Retinal pigment epithelial cell (primary cell): ENCODE results near the gene ZNF485.

Experiments
- DNase-seq: peaks from one replicate; pipeline ENCODE4 v3.0.0-alpha.2; 2010; ENCODE audit warnings: low read depth
- H3K4me3 ChIP-seq: 2 replicates; pipeline ENCODE4 v1.5.1; 2011; ENCODE audit warnings: mild to moderate bottlenecking, low read length, control low read depth, moderate library complexity
- TF ChIP-seq, protein P1 (sequence below): conservative IDR thresholded peaks from 2 replicates; pipeline ENCODE4 v1.5.1; 2011; ENCODE audit warnings: low read depth, low read length, control low read depth, inconsistent platforms

Gene ZNF485

DNA sequence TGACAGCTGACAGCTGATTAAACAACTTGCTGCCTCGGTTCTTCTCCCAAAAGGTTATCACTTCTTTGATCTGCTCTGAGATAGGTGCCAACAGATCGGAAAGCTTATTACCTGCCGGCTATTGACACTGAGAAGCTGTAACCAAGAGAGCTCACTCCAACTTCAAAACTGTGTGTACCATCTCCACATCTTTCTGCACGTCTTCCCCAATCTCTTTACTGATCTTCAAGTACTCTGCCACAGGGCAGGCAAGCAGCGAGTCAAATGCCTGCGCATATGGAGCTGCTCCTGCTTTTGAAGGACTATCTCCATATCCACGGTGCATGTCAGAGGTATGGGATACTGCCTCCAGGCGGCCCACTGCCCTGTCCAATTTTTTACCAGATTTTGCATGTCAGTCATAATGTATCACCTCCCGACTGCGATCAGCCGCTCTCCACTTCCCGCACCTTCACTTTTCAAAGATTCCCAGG, 352 bp upstream of the ZNF485 start:
- H3K4me3 ChIP-seq, result peak overlapping the region; percentile 68
- TF ChIP-seq, protein P1, sequence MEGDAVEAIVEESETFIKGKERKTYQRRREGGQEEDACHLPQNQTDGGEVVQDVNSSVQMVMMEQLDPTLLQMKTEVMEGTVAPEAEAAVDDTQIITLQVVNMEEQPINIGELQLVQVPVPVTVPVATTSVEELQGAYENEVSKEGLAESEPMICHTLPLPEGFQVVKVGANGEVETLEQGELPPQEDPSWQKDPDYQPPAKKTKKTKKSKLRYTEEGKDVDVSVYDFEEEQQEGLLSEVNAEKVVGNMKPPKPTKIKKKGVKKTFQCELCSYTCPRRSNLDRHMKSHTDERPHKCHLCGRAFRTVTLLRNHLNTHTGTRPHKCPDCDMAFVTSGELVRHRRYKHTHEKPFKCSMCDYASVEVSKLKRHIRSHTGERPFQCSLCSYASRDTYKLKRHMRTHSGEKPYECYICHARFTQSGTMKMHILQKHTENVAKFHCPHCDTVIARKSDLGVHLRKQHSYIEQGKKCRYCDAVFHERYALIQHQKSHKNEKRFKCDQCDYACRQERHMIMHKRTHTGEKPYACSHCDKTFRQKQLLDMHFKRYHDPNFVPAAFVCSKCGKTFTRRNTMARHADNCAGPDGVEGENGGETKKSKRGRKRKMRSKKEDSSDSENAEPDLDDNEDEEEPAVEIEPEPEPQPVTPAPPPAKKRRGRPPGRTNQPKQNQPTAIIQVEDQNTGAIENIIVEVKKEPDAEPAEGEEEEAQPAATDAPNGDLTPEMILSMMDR, result no peak
- no peak for DNase-seq

DNA sequence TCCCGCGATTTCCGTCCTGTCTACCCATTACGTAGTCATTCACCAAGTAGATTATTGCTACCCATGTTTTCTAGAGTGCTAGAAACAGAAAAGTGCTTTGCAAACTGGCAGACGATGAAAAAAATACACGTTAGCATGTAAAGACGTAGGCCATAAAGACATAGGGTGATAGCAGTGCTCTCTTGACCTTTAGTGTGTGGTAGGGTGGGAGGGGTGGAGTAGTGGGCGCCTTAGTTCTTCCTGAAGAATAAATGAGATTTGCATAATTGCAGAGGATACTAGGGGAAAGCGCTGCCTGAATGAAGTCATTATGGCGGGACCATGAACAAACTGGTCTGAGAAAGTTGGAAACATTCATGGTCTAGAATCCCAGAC, 948 bp downstream of the ZNF485 start:
- TF ChIP-seq, protein P1, result no peak
- peak overlapping the region; percentile 68 for H3K4me3 ChIP-seq
- DNase-seq, result no peak

DNA sequence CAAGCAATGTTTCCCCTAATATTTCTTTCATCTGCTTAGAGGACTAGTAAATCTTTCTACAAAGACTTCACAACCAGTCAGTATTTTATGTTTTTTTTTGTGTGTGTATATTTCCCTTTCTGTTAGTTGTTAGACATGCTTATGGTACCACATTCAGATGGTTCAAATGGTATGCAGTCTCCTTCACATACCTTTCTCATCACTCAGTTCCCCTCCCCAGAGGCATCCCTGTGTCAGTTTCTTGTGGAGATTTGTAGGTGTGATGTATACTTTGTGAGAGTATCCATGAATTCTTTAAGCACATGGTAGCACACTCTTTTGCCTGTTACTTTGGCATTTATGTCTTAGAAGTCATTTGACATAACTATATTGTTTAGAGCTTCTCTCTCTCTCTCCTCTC, 4.4 kb downstream of the ZNF485 start:
- no peak for DNase-seq

DNA sequence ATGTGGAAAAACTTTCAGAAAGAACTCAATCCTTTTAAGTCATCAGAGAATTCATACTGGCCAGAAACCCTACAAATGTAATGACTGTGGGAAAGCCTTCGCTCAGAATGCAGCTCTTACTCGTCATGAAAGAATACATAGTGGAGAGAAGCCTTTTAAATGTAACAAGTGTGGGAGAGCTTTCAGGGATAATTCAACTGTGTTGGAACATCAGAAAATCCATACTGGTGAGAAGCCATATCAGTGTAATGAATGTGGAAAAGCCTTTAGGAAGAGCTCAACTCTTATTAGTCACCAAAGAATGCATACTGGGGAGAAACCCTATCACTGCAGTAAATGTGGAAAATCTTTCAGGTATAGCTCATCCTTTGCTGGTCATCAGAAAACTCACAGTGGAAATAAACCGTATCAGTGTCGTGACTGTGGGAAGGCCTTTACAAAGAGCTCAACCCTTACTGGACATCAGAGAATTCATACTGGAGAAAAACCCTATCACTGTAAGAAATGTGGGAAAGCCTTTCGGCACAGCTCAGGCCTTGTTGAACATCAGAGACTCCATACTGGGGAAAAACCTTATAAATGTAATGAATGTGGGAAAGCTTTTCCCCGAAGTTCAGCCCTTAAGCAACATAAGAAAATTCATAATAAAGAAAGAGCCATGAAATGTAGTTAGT, 10.6 kb downstream of the ZNF485 start:
- DNase-seq, result no peak
- H3K4me3 ChIP-seq, result no peak overlapping the region
- TF ChIP-seq, protein P1, result no peak

More for the DNA sequence above, 4.4 kb downstream of the ZNF485 start:
- TF ChIP-seq, protein P1, result no peak
- H3K4me3 ChIP-seq, result no peak overlapping the region

DNA sequence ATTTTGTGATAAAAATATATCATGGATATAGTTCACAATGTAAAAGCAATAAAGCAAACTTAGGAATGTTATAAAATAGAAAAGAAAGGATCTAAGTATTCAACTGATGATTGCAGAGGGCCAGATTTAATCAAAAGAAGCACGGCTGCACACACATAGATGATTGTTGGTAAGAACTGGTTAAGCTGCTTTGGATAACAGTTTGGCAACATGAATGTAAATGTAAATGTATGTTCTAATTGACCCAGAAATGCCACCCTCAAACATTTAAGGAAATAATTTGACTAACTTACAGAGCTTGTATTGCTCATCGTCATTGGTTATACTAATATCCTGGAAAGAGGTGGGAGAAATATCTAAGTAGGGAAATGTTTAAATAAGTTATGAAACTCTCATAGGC, 13.1 kb downstream of the ZNF485 start:
- no peak overlapping the region for H3K4me3 ChIP-seq
- TF ChIP-seq, protein P1, result no peak
- no peak for DNase-seq

DNA sequence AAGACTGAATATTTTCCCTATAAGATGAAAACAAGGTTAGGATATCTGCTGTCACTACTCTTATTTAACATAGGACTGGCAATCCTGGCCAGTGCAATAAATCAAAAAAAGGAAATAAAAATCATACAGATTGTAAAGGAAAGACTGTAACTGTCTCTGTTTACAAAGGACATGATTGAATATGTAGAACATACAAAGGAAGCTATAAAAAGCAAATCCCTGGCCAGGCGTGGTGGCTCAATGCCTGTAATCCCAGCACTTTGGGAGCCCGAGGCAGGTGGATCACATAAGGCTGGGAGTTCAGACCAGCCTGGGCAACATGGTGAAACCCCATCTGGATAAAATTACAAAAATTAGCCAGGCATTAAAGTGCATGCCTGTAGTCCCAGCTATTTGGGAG, 15.8 kb downstream of the ZNF485 start:
- TF ChIP-seq, protein P1, result no peak
- no peak for DNase-seq
- no peak overlapping the region for H3K4me3 ChIP-seq

DNA sequence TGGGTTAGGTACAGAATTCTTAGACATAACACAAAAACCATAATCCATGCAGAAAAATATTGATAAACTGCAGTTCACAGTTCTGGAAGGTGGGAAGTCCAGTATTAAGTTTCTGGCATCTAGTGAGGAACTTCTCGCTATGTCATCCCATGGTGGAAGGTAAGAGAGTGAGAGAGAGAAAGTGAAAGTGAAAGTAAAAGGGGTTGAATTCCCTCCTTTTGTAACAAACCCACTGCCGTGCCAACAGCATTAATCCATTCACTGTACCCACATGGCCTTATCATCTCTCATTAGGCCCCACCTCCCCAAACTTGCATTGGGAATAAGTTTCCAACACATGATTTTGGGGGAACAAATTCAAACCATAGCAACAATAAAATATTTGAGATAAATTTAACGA, 17.1 kb downstream of the ZNF485 start:
- no peak overlapping the region for H3K4me3 ChIP-seq
- DNase-seq, result no peak
- TF ChIP-seq, protein P1, result no peak
